ENCODE data around the gene ASB9. TPM values are rescaled to one million over a fixed set of nuclear protein-coding genes. Genes with fewer than 3 reads are reported as not detected.

ASB9 gene
- total RNA-seq, 6 experiments from 2014 or later: 0.41 to 0.94 (median 0.58) TPM

DNA sequence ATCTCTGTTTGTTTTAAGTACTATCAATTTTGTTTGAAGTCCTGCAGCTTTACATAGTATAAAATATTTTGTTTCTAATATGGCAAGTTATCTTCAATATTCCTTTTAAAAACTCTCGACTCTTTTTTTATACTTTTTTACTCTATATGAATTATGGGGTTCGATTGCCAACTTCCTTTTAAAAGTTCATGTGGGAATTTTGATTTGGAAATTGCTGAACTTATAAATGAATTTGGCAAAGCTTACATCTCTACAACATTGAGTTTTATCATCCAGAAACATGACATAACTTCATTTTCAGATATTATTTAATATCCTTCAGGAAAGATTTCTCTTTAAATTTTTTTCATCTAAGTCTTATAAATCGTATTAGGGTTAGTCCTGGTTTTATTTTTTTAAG is 60.8 kb downstream of the ASB9 start:
- Mint-ChIP-seq H3K27me3 (ENCODE audit: insufficient read depth) (peaks cover 5% of the 10 kb centered on the region), H3K36me3 (ENCODE audit: low read depth) (no peaks in the 10 kb centered on the region), H3K4me1 (ENCODE audit: low read depth) (no peaks in the 10 kb centered on the region), H3K9me3 (no peaks in the 10 kb centered on the region), H3K4me3 (no peak overlapping the region), H3K27ac (no peak overlapping the region)
- DNase-seq: no peak
- TF ChIP-seq, protein P1, sequence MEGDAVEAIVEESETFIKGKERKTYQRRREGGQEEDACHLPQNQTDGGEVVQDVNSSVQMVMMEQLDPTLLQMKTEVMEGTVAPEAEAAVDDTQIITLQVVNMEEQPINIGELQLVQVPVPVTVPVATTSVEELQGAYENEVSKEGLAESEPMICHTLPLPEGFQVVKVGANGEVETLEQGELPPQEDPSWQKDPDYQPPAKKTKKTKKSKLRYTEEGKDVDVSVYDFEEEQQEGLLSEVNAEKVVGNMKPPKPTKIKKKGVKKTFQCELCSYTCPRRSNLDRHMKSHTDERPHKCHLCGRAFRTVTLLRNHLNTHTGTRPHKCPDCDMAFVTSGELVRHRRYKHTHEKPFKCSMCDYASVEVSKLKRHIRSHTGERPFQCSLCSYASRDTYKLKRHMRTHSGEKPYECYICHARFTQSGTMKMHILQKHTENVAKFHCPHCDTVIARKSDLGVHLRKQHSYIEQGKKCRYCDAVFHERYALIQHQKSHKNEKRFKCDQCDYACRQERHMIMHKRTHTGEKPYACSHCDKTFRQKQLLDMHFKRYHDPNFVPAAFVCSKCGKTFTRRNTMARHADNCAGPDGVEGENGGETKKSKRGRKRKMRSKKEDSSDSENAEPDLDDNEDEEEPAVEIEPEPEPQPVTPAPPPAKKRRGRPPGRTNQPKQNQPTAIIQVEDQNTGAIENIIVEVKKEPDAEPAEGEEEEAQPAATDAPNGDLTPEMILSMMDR (IDR thresholded peaks at IDR 0.05): no peak

DNA sequence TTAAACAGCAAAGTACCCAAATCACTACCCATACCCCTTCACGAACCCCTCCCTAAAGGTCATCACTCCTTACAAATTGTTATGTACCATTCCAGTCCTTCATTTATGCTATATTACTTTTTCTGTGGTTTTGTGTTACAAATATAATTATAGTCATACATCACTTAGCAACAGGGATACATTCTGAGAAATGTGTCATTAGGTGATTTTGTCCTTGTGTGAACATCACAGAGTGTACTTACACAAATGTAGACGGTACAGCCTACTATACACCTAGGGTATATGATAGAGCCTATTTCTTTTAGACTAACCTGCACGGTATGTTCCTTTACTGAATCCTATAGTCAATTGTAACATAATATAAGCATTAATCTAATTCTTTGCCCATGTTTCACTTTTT is 61.9 kb downstream of the ASB9 start:
- Mint-ChIP-seq H3K4me1 (ENCODE audit: low read depth) (peaks cover 7% of the 10 kb centered on the region), H3K9me3 (no peaks in the 10 kb centered on the region), H3K4me3 (no peak overlapping the region), H3K27me3 (ENCODE audit: insufficient read depth) (peaks cover 3% of the 10 kb centered on the region; the same call in 1 of the 2 replicates), H3K27ac (no peak overlapping the region), H3K36me3 (ENCODE audit: low read depth) (no peaks in the 10 kb centered on the region)
- TF ChIP-seq, protein P1 (IDR thresholded peaks at IDR 0.05): no peak
- no peak for DNase-seq

DNA sequence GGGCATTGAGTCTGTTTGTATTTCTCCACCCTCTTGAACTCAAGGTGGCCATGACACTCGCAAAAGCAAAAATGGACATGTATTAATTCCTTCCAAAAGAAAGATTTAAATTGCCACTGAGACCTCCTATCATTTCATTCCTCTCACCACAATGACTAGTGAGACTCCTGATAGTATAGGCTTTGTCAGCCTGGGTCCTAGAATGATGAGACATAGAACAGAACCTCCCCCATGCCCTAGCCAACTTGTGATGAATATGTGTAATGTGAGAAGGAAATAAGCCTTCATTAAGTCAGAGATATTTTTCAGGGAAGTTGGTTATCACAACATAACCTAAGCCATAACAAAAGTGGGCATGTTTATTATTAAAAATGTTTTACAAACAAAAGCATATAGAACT is 62.5 kb downstream of the ASB9 start:
- Mint-ChIP-seq H3K4me1 (ENCODE audit: low read depth) (peaks cover 13% of the 10 kb centered on the region), H3K9me3 (no peaks in the 10 kb centered on the region), H3K36me3 (ENCODE audit: low read depth) (no peaks in the 10 kb centered on the region), H3K4me3 (no peak overlapping the region), H3K27ac (no peak overlapping the region), H3K27me3 (ENCODE audit: insufficient read depth) (peaks cover 3% of the 10 kb centered on the region; the same call in 1 of the 2 replicates)
- TF ChIP-seq, protein P1 (IDR thresholded peaks at IDR 0.05): no peak
- DNase-seq: no peak

DNA sequence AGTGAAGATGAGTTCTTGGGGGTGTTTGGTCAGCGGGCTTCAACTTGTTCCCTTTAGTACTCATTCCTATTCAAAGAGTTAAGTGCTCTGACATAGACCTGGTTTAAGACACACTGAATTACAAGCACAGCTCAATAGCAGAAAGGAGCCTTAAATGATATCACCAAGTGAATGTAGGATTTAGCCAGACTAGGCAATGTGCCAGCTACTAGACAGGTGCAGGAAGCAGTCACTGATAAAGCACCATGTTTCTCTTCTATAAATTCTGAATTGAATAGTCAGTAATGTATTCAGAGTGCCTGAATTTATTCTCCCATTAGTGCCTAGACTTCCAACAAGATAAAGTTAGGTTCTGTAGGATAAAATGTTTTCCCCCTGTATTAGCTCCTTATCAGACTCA is 63.6 kb downstream of the ASB9 start:
- peaks cover 5% of the 10 kb centered on the region; the same call in 1 of the 2 replicates for H3K27me3 Mint-ChIP-seq (ENCODE audit: insufficient read depth)
- H3K27ac Mint-ChIP-seq: no peak overlapping the region

DNA sequence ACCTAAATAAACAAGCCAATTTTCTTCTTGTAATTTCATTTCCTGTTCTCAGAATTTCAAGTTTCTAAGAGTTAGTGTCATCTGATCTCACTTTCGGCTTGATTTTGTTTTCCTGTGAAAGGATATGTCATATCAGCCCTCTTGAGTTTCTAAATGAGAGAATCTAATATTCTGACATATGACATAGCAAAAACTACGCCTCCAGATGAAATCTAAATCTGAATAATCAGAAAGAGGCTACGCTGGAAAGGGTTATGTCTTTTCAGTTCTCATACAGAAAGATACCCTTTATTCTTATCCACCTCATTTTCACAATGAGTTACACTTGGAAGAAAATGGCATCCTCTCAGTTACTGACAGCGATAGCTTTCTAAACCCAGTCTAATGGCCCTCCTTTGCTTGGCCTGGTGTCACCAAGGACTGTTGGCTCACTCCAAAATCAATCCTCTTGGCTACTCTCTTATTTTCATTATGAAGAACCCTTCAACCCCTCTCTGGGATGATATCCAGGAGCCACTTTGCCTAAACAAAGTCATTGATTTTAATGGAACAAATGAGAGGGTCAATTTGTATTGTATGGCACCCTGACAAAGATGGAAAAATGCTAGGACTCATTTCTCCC is 65.6 kb downstream of the ASB9 start:
- Mint-ChIP-seq H3K27ac (no peak overlapping the region), H3K27me3 (ENCODE audit: insufficient read depth) (peaks cover 6% of the 10 kb centered on the region; the same call in 1 of the 2 replicates), H3K4me1 (ENCODE audit: low read depth) (peaks cover 13% of the 10 kb centered on the region), H3K4me3 (no peak overlapping the region), H3K9me3 (no peaks in the 10 kb centered on the region), H3K36me3 (ENCODE audit: low read depth) (no peaks in the 10 kb centered on the region)
- TF ChIP-seq, protein P1 (IDR thresholded peaks at IDR 0.05): no peak
- no peak for DNase-seq

More for the DNA sequence above, 63.6 kb downstream of the ASB9 start:
- TF ChIP-seq, protein P1 (IDR thresholded peaks at IDR 0.05): no peak
- no peak for DNase-seq
- Mint-ChIP-seq H3K4me1 (ENCODE audit: low read depth) (peaks cover 13% of the 10 kb centered on the region), H3K4me3 (no peak overlapping the region), H3K9me3 (no peaks in the 10 kb centered on the region), H3K36me3 (ENCODE audit: low read depth) (no peaks in the 10 kb centered on the region)

Measured in HFFc6 (cell line).